HL-60 (cell line): ENCODE data around the gene KCNN4.
"Not testable (repeated sequence)": the region's sequence is repeated elsewhere in the genome, so short reads cannot be mapped to it uniquely, and the experiment has no call there.

Experiments used
- DNase-seq, 2 experiments: peaks; one replicate each; pipeline ENCODE4 v3.0.0-alpha.2; 2010 to 2020; ENCODE audit warnings: low read depth in 1 of 2, low spot score in 1 of 2
- H3K27ac ChIP-seq: fragments of 250-450 bp; sonication (Bioruptor Pico); replicated peaks from 2 replicates; pipeline ENCODE4 v1.5.1; 2020; ENCODE audit warnings: mild to moderate bottlenecking, moderate library complexity
- H3K27me3 ChIP-seq: fragments of 250-450 bp; sonication (Bioruptor Pico); 2 replicates; pipeline ENCODE4 v1.5.1; 2021; ENCODE audit warnings: mild to moderate bottlenecking, moderate library complexity; ENCODE audit not compliant: insufficient read depth, poor library complexity, severe bottlenecking
- H3K4me3 ChIP-seq: replicated peaks from 2 replicates; pipeline ENCODE4 v1.5.1; 2011; ENCODE audit warnings: mild to moderate bottlenecking, control low read depth, low read length; ENCODE audit not compliant: insufficient read depth
- CTCF ChIP-seq: IDR thresholded peaks from one replicate; pipeline ENCODE4 v1.5.1; 2011; ENCODE audit warnings: low read length, control low read depth, inconsistent platforms; ENCODE audit not compliant: insufficient read depth
- GABPA ChIP-seq: IDR thresholded peaks from 2 replicates; pipeline ENCODE4 v1.6.1; 2012; ENCODE audit warnings: low read depth
- POLR2AphosphoS5 ChIP-seq: IDR thresholded peaks from 2 replicates; pipeline ENCODE4 v1.6.1; 2012; ENCODE audit warnings: low read depth
- SPI1 ChIP-seq: IDR thresholded peaks from 2 replicates; pipeline ENCODE4 v1.6.1; 2012; ENCODE audit warnings: low read depth, mild to moderate bottlenecking, borderline replicate concordance
- long read RNA-seq: library from polyadenylated mRNA; unstranded; transcript quantifications from one replicate; pipeline ENCODE4 v2.0.0, GENCODE V29; 2020
- TF ChIP-seq, protein P1 (sequence below): IDR thresholded peaks from 2 replicates; pipeline ENCODE4 v1.6.1; 2012; ENCODE audit warnings: low read depth; ENCODE audit not compliant: insufficient replicate concordance

Gene KCNN4
- long read RNA-seq, transcript KCNN4-211 (9 exons, 1,956 nt), result major isoform, 267 of 316 reads
- long read RNA-seq, partial matches to known transcripts, result 16 of 316 reads
- long read RNA-seq, other reads (novel, unspliced or antisense), result 31 of 316 reads

- H3K4me3 ChIP-seq, result peak within 1 kb of the TSS; percentile 78
- peak; percentile 78 to 85 for DNase-seq
- TF ChIP-seq GABPA, result no peak
- TF ChIP-seq SPI1, result no peak
- TF ChIP-seq POLR2AphosphoS5, result peak; percentile 79
- TF ChIP-seq CTCF, result no peak
- TF ChIP-seq, protein P1, sequence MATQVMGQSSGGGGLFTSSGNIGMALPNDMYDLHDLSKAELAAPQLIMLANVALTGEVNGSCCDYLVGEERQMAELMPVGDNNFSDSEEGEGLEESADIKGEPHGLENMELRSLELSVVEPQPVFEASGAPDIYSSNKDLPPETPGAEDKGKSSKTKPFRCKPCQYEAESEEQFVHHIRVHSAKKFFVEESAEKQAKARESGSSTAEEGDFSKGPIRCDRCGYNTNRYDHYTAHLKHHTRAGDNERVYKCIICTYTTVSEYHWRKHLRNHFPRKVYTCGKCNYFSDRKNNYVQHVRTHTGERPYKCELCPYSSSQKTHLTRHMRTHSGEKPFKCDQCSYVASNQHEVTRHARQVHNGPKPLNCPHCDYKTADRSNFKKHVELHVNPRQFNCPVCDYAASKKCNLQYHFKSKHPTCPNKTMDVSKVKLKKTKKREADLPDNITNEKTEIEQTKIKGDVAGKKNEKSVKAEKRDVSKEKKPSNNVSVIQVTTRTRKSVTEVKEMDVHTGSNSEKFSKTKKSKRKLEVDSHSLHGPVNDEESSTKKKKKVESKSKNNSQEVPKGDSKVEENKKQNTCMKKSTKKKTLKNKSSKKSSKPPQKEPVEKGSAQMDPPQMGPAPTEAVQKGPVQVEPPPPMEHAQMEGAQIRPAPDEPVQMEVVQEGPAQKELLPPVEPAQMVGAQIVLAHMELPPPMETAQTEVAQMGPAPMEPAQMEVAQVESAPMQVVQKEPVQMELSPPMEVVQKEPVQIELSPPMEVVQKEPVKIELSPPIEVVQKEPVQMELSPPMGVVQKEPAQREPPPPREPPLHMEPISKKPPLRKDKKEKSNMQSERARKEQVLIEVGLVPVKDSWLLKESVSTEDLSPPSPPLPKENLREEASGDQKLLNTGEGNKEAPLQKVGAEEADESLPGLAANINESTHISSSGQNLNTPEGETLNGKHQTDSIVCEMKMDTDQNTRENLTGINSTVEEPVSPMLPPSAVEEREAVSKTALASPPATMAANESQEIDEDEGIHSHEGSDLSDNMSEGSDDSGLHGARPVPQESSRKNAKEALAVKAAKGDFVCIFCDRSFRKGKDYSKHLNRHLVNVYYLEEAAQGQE, result no peak
- H3K27ac ChIP-seq, result peak within 1 kb of the TSS; percentile 97
- no peaks in the 10 kb centered on the region for H3K27me3 ChIP-seq
These were observed at the start of gene KCNN4 for GRCh38 chr19:43780706-43781525. Gene KCNN4 (minus strand): TSS chr19:43780973. CDS start chr19:43780861, 112 bp downstream.

GRCh38 chr19:43826787-43827754, 46.3 kb upstream of the KCNN4 start, which contains the start of gene ZNF283:
Gene ZNF283 (plus strand): TSS chr19:43827321. CDS start chr19:43833505, 6,184 bp downstream.
- H3K27me3 ChIP-seq, result no peaks in the 10 kb centered on the region
- peak; percentile 62 for TF ChIP-seq GABPA
- TF ChIP-seq, protein P1, result no peak
- peak within 1 kb of the TSS; percentile 52 for H3K27ac ChIP-seq
- peak within 1 kb of the TSS; percentile 56 for H3K4me3 ChIP-seq
- DNase-seq, result peak; percentile 78 to 93

DNA sequence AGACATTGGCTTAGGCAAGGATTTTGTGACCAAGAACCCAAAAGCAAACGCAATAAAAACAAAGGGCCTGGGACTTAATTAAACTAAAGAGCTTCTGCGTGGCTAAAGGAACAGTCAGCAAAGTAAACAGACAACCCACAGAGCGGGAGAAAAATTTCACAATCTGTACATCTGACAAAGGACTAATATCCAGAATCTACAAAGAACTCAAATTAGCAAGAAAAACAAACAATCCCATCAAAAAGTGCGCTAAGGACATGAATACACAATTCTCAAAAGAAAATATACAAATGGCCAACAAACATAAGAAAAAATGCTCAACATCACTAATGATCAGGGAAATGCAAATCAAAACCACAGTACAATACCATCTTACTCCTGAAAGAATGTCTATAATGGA, 43.8 kb upstream of the KCNN4 start:
- H3K4me3 ChIP-seq, H3K27me3 ChIP-seq, DNase-seq, H3K27ac ChIP-seq: not testable (repeated sequence)

- DNase-seq, H3K27me3 ChIP-seq, H3K27ac ChIP-seq, H3K4me3 ChIP-seq: not testable (repeated sequence)
These were observed 43.1 kb upstream of the KCNN4 start for GRCh38 chr19:43823856-43824255.

GRCh38 chr19:43820884-43821215, 40.1 kb upstream of the KCNN4 start:
- no peak for DNase-seq
- Histone ChIP-seq H3K27me3 (no peaks in the 10 kb centered on the region), H3K4me3 (no peak overlapping the region), H3K27ac (no peak overlapping the region)
- no peak for TF ChIP-seq GABPA
